Psoas muscle (tissue), 8 donors: Measurements from ENCODE around the gene SRR. TPM values are rescaled to one million over a fixed set of nuclear protein-coding genes. Genes with fewer than 3 reads are reported as not detected.

Source experiments
- ATAC-seq, 4 donors: fragments of 200-7000 bp; cut with Tn5 transposase; one replicate each; pipeline ENCODE4 v1.9.1; 2020; ENCODE audit warnings: moderate library complexity in 3 of 4, mild to moderate bottlenecking in 2 of 4
- DNase-seq, 2 donors: peaks; one replicate each; pipeline ENCODE4 v3.0.0-alpha.2; 2020
- H3K27ac ChIP-seq: fragments of 200-600 bp; one replicate; pipeline ENCODE4 v1.8.0; 2022
- H3K27me3 ChIP-seq, 3 donors: fragments of 200-600 bp in 1 of 3; one replicate each; pipeline versions ENCODE4 v1.6.1 to v1.8.0; 2013 to 2022; ENCODE audit warnings: low read length in 2 of 3, mild to moderate bottlenecking in 2 of 3, moderate library complexity in 1 of 3; ENCODE audit not compliant: insufficient read depth in 3 of 3
- H3K36me3 ChIP-seq, 2 donors: fragments of 200-600 bp in 1 of 2; one replicate each; pipeline versions ENCODE4 v1.6.1 to v1.8.0; 2013 to 2022; ENCODE audit warnings: low read depth in 1 of 2, mild to moderate bottlenecking in 1 of 2, moderate library complexity in 1 of 2; ENCODE audit not compliant: insufficient read depth in 1 of 2
- H3K4me1 ChIP-seq: fragments of 200-600 bp; one replicate; pipeline ENCODE4 v1.8.0; 2022
- H3K4me3 ChIP-seq: fragments of 200-600 bp; one replicate; pipeline ENCODE4 v1.8.0; 2022; ENCODE audit warnings: mild to moderate bottlenecking
- H3K9me3 ChIP-seq: fragments of 200-600 bp; one replicate; pipeline ENCODE4 v1.8.0; 2022
- CTCF ChIP-seq: fragments of 200-600 bp; IDR thresholded peaks from one replicate; pipeline ENCODE4 v1.8.0; 2022; ENCODE audit warnings: antibody characterized with exemption
- WGBS, 3 donors: extraction: QIAGEN DNeasy Blood & Tissue Kit; methylation state at CpG; one replicate each; pipeline versions ENCODE4 v1.1.6 to v1.1.7; 2013; 5-methylcytosine and 5-hydroxymethylcytosine counted together
- intact Hi-C, 2 donors: fragments of 100-400 bp; cut with DNase I; formaldehyde crosslinking; loops; one replicate each; pipeline versions ENCODE4 v1.11.0 to v1.14.2; 2022
- polyA plus RNA-seq, 3 donors: library from polyadenylated mRNA; stranded (reverse); fragments of 200-250 nt; gene quantifications; one replicate each; pipeline ENCODE4 v1.2.3, GENCODE V29; 2013
- total RNA-seq, 4 donors: library from RNA; stranded (reverse); fragmentation: NEBNext Ultra II Directional in 2 of 4; extraction: Animal tissue kit (Norgen Biotek cat#: 25700) in 2 of 4; gene quantifications; one replicate each; pipeline versions ENCODE4 v1.2.1 to v1.2.4, GENCODE V29; 2021 to 2023
- donor health status: healthy with polysubstance abuse.
- donor health status: DM: no; HTN: no; CAD: no; lungs with moderate emphysema.
- donor health status: Bipolar disorder and iron deficiency.
- donor health status: healthy.
- donor health status: DM: yes; HTN: yes; CAD: no.
- donor health status: DM: no; HTN: no; CAD: no.
- donor health status: DM: no; HTN: no; CAD: no.
- donor health status: DM: yes; HTN: yes; CAD: no.

SRR gene
- total and polyA plus RNA-seq, 7 donors, result 2.2 to 9.6 (median 5.1) TPM

- H3K4me1 ChIP-seq, result peaks cover 21% of the 10 kb centered on the region
- H3K9me3 ChIP-seq, result no peaks in the 10 kb centered on the region
- intact Hi-C loops, result no loop called here
- no peak overlapping the region for H3K4me3 ChIP-seq
- DNase-seq (no peak), ATAC-seq (no peak)
- 67 to 73% (median 72%) methylated on average over 3 of the region's 3 CpGs for WGBS, 3 donors
- TF ChIP-seq CTCF, result no peak
- no peaks in the 10 kb centered on the region for H3K27me3 ChIP-seq
- no peak overlapping the region for H3K27ac ChIP-seq
- H3K36me3 ChIP-seq, result peaks cover 0 to 23% of the 10 kb centered on the region in 2 donors
These were observed 36.9 kb upstream of the SRR start for GRCh38 chr17:2266865-2267228.

GRCh38 chr17:2267354-2267753, 36.4 kb upstream of the SRR start:
- 90 to 95% (median 92%) methylated on average over 4 of the region's 4 CpGs for WGBS, 3 donors
- no peak overlapping the region for H3K4me3 ChIP-seq
- ATAC-seq (no peak), DNase-seq (no peak)
- peaks cover 0 to 23% of the 10 kb centered on the region in 2 donors for H3K36me3 ChIP-seq
- H3K27ac ChIP-seq, result no peak overlapping the region
- intact Hi-C loops, result no loop called here
- no peaks in the 10 kb centered on the region for H3K9me3 ChIP-seq
- no peaks in the 10 kb centered on the region for H3K27me3 ChIP-seq
- H3K4me1 ChIP-seq, result peaks cover 18% of the 10 kb centered on the region
- no peak for TF ChIP-seq CTCF

GRCh38 chr17:2271985-2272702, 31.6 kb upstream of the SRR start:
- intact Hi-C loops, result no loop called here
- Histone ChIP-seq H3K9me3 (no peaks in the 10 kb centered on the region), H3K4me3 (no peak overlapping the region), H3K4me1 (no peaks in the 10 kb centered on the region), H3K27me3 (no peaks in the 10 kb centered on the region), H3K27ac (no peak overlapping the region), H3K36me3 (peaks cover 0 to 40% of the 10 kb centered on the region in 2 donors)
- ATAC-seq, result no peak
- no peak for DNase-seq
- no peak for TF ChIP-seq CTCF
- 52 to 89% (median 73%) methylated on average over 3 of the region's 3 CpGs for WGBS, 3 donors

GRCh38 chr17:2274414-2274813, 29.3 kb upstream of the SRR start:
- Histone ChIP-seq H3K4me1 (no peaks in the 10 kb centered on the region), H3K27me3 (no peaks in the 10 kb centered on the region), H3K9me3 (no peaks in the 10 kb centered on the region), H3K4me3 (no peak overlapping the region), H3K36me3 (peaks cover 7 to 62% of the 10 kb centered on the region in 2 donors), H3K27ac (no peak overlapping the region)
- ATAC-seq (no peak), DNase-seq (no peak)
- no peak for TF ChIP-seq CTCF
- intact Hi-C loops, result no loop called here
- WGBS, 3 donors, result 46 to 66% (median 56%) methylated on average over 2 of the region's 2 CpGs

GRCh38 chr17:2275722-2276121, 28.0 kb upstream of the SRR start:
- WGBS, 3 donors, result 51 to 64% (median 63%) methylated on average over 1 of the region's 1 CpG
- H3K36me3 ChIP-seq, result peaks cover 7 to 64% of the 10 kb centered on the region in 2 donors
- DNase-seq (no peak), ATAC-seq (peak in 3 of 4 donors; percentile 54 to 80 (median 69))
- H3K4me3 ChIP-seq, result no peak overlapping the region
- intact Hi-C loops, result no loop called here
- H3K9me3 ChIP-seq, result no peaks in the 10 kb centered on the region
- no peak overlapping the region for H3K27ac ChIP-seq
- no peaks in the 10 kb centered on the region for H3K4me1 ChIP-seq
- no peak for TF ChIP-seq CTCF
- H3K27me3 ChIP-seq, result no peaks in the 10 kb centered on the region
